Esophagus squamous epithelium (tissue), 5 donors: ENCODE measurements around the gene MTNR1B. TPM values are rescaled to one million over a fixed set of nuclear protein-coding genes. Genes with fewer than 3 reads are reported as not detected.

Experiments used
- DNase-seq: peaks from one replicate; lab custom pipeline; 2025; lab: John Stamatoyannopoulos, UW
- H3K27ac ChIP-seq, 4 donors: fragments of 200-600 bp; sonication (generic); one replicate each; pipeline ENCODE4 v1.5.1; 2016 to 2019; ENCODE audit warnings: mild to moderate bottlenecking in 1 of 4
- H3K27me3 ChIP-seq, 4 donors: fragments of 200-600 bp; sonication (generic); 1 replicate in 3 of 4; 2 replicates in 1 of 4; pipeline versions ENCODE4 v1.5.1 to v1.6.0; 2017 to 2021; ENCODE audit warnings: antibody characterized with exemption in 1 of 4
- H3K36me3 ChIP-seq, 3 donors: fragments of 200-600 bp; sonication (generic); one replicate each; pipeline ENCODE4 v1.5.1; 2016 to 2019
- H3K4me1 ChIP-seq, 3 donors: fragments of 200-600 bp; sonication (generic); one replicate each; pipeline ENCODE4 v1.5.1; 2017 to 2019
- H3K4me3 ChIP-seq, 4 donors: fragments of 200-600 bp; sonication (generic); 1 replicate in 3 of 4; 2 replicates in 1 of 4; pipeline ENCODE4 v1.5.1; 2016 to 2019; ENCODE audit warnings: mild to moderate bottlenecking in 2 of 4, moderate library complexity in 1 of 4
- H3K9me3 ChIP-seq, 3 donors: fragments of 200-600 bp; sonication (generic); one replicate each; pipeline ENCODE4 v1.5.1; 2016 to 2019
- POLR2A ChIP-seq, 4 donors: fragments of 450-650 bp; IDR thresholded peaks; one replicate each; pipeline ENCODE4 v1.6.1; 2017; ENCODE audit warnings: antibody characterized with exemption in 4 of 4, mild to moderate bottlenecking in 4 of 4, moderate library complexity in 3 of 4
- WGBS, 2 donors: methylation state at CpG; one replicate each; pipeline ENCODE4 v1.1.5; 2018; 5-methylcytosine and 5-hydroxymethylcytosine counted together
- intact Hi-C: fragments of 100-400 bp; cut with DNase I; formaldehyde crosslinking; loops from one replicate; pipeline ENCODE4 v1.15.0; 2022
- total RNA-seq, 4 donors: library from RNA; depleted of rRNA; stranded (reverse); fragments of >200 nt; gene quantifications; one replicate each; pipeline ENCODE4 v1.1.0, GENCODE V29; 2016
- TF ChIP-seq, protein P1 (sequence below), 6 experiments: fragments of 450-650 bp in 4 of 6; fragments of 200-600 bp in 2 of 6; sonication (generic) in 2 of 6; IDR thresholded peaks; one replicate each; pipeline ENCODE4 v1.5.1; 2016 to 2019; ENCODE audit warnings: antibody characterized with exemption in 6 of 6, mild to moderate bottlenecking in 4 of 6, moderate library complexity in 4 of 6
- donor health status: DM: yes; HTN: yes; CAD: no.

MTNR1B gene
- total RNA-seq, 4 donors from 2014 or later, result not detected

DNA sequence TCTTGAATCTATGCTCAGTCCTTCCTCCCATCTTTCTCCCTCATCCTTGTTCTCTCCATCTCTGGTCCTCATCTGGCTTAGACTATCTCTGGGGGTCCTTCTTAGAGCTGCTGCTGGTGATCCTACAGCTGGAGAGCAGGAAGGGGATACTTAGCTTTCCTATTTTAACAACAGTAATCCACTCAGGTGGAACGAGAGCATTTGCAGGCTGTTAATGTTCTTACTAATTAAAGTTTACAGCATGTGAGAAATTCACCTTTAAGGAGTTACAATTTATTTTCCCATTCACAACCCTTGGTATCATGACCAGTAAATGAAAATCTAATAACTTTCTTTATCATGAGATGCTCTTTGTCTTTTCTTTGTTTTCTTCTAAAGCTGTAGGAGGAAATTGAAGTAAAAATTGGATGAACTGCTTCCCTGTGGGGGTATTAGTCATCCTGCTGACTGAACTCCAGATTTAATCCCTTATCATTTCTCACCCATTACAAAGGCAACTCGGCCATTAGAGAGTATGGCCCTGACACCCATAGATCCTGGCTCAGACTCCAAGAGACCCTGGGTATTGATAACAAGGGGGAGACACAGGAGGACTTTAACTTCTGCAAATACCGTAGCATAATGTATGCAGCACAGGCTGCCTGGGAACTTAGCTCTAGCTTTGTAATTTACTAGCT, 37.6 kb upstream of the MTNR1B start:
- no peak for DNase-seq
- intact Hi-C loops, result no loop called here
- WGBS, 2 donors, result 37 to 45% methylated on average over 3 of the region's 3 CpGs

DNA sequence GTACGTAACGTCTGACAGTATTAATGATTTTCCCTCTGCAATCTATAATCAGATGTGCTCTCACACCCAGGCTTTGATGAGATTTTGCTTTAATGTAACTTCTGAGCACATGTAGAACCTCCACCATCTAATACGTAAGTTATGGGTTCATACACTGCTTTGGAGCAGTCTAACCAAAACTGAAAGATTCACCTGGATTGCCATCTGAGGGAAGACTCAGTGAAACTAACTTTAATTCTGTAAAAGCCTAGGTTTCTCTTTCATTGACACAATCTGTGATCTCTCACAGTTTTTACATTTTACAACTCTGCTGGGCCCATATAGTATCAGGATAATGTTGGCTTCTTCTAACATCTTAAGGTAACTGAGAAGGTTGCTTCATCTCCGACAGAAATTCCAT, 30.1 kb upstream of the MTNR1B start:
- intact Hi-C loops, result no loop called here
- no peak for DNase-seq
- no peak overlapping the region for H3K4me3 ChIP-seq
- peaks cover 0 to 14% (median 0%) of the 10 kb centered on the region in 4 donors for H3K27me3 ChIP-seq
- H3K9me3 ChIP-seq, result no peaks in the 10 kb centered on the region
- WGBS, 2 donors, result 82 to 84% methylated on average over 4 of the region's 4 CpGs
- no peaks in the 10 kb centered on the region for H3K36me3 ChIP-seq
- H3K27ac ChIP-seq, result no peak overlapping the region
- TF ChIP-seq, protein P1, sequence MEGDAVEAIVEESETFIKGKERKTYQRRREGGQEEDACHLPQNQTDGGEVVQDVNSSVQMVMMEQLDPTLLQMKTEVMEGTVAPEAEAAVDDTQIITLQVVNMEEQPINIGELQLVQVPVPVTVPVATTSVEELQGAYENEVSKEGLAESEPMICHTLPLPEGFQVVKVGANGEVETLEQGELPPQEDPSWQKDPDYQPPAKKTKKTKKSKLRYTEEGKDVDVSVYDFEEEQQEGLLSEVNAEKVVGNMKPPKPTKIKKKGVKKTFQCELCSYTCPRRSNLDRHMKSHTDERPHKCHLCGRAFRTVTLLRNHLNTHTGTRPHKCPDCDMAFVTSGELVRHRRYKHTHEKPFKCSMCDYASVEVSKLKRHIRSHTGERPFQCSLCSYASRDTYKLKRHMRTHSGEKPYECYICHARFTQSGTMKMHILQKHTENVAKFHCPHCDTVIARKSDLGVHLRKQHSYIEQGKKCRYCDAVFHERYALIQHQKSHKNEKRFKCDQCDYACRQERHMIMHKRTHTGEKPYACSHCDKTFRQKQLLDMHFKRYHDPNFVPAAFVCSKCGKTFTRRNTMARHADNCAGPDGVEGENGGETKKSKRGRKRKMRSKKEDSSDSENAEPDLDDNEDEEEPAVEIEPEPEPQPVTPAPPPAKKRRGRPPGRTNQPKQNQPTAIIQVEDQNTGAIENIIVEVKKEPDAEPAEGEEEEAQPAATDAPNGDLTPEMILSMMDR (IDR thresholded peaks at IDR 0.05), result no peak
- no peak for TF ChIP-seq POLR2A (IDR thresholded peaks at IDR 0.05)
- H3K4me1 ChIP-seq, result no peaks in the 10 kb centered on the region

More for the DNA sequence above, 37.6 kb upstream of the MTNR1B start:
- H3K4me1 ChIP-seq, result no peaks in the 10 kb centered on the region
- H3K27me3 ChIP-seq, result peaks cover 0 to 6% (median 0%) of the 10 kb centered on the region in 4 donors
- no peak overlapping the region for H3K4me3 ChIP-seq
- TF ChIP-seq, protein P1 (IDR thresholded peaks at IDR 0.05), result no peak
- TF ChIP-seq POLR2A (IDR thresholded peaks at IDR 0.05), result no peak
- no peak overlapping the region for H3K27ac ChIP-seq
- no peaks in the 10 kb centered on the region for H3K36me3 ChIP-seq
- H3K9me3 ChIP-seq, result no peaks in the 10 kb centered on the region

DNA sequence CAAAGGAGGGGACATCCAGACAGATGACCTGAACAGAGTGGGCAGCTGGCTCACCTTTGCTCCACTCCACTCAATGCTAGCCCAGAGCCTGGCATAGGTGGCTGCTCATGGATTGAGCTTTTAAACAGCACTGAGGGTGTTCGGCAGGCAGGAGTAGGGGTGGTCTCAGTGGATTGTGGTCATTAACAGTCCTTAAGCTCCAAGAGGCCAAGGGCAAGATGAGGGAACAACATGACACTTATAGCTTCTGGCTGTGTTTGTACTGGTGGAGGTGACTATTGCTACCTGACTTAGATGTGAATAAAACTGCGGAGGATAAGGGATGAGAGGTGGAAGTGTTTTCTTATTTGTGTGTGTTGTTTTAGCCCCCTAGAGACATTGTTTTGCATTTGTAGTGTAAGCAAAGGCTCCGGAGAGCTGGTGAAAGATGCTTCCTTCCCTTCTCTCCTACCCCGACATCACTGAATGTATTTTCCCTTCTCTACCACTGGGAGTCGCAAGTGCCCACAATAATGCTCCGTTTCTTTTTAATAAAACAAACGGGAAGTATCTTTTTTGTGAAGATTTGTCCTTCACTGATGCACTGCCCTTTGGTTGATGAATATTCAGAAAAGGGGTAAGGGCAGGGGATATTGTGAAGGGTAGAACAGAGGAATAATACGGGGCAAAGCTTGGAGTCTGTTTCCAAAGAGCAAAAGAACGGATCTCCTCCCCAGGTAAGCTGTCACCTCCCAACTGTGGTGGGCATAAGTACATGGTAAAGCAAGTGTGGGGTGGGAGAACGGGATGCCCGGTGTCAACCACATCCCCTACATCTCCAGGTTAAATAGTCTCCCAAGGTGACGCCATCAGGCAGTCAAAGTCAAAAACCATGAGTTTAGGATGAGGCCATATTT, 27.5 kb upstream of the MTNR1B start:
- intact Hi-C loops, result loop anchor here (10.0 kb wide), 1 partner anchor 283 kb away; no protein-coding TSS in a partner anchor
- no peak overlapping the region for H3K27ac ChIP-seq
- peaks cover 0 to 8% (median 0%) of the 10 kb centered on the region in 4 donors for H3K27me3 ChIP-seq
- no peak overlapping the region for H3K4me3 ChIP-seq
- DNase-seq, result no peak
- H3K4me1 ChIP-seq, result no peaks in the 10 kb centered on the region
- H3K9me3 ChIP-seq, result no peaks in the 10 kb centered on the region
- no peaks in the 10 kb centered on the region for H3K36me3 ChIP-seq
- 27 to 38% methylated on average over 12 of the region's 12 CpGs for WGBS, 2 donors
- TF ChIP-seq POLR2A (IDR thresholded peaks at IDR 0.05), result no peak
- TF ChIP-seq, protein P1 (IDR thresholded peaks at IDR 0.05), result peak; percentile 40 to 75 (median 55)

DNA sequence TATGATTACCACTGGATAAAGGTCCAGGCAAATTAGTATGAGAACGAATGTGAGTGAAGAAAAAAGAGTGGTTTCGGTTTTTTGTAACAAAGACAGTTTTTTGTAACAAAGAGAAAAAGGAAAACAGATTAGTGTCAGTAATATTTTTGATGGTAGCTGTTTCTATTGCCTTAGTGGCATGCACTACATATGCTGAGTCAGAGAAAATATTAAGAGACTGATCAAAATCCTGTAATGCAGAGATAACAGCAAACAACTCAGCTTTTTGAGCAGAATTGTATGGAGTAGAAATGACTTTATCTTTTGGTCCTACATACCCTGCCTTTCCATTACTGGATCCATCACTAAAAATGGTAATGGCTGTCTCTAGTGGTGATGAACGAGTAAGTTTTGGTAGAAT, 22.7 kb upstream of the MTNR1B start:
- TF ChIP-seq, protein P1 (IDR thresholded peaks at IDR 0.05), result no peak
- TF ChIP-seq POLR2A (IDR thresholded peaks at IDR 0.05), result no peak
- Histone ChIP-seq H3K4me3 (no peak overlapping the region), H3K27ac (no peak overlapping the region), H3K9me3 (no peaks in the 10 kb centered on the region), H3K27me3 (peaks cover 0 to 8% (median 0%) of the 10 kb centered on the region in 4 donors), H3K36me3 (no peaks in the 10 kb centered on the region), H3K4me1 (no peaks in the 10 kb centered on the region)
- 62 to 67% methylated on average over 3 of the region's 3 CpGs for WGBS, 2 donors
- intact Hi-C loops, result loop anchor here (10.0 kb wide), 1 partner anchor 278 kb away; no protein-coding TSS in a partner anchor
- DNase-seq, result no peak
